ENCODE results near the gene OCRL. TPM values are rescaled to one million over a fixed set of nuclear protein-coding genes. Genes with fewer than 3 reads are reported as not detected.
A peak's percentile ranks its signal among the peaks of the same experiment; 100 is the strongest.

OCRL gene
- 10 to 100 TPM; 28.2 to 30.3 (median 28.6) TPM for polyA plus RNA-seq (ENCODE audit: insufficient read length in 3 of 3)
- long read RNA-seq, donor 1, full-length matches to known transcripts = 2 of 2 reads
- long read RNA-seq, donor 1, partial matches to known transcripts = 0 of 2 reads
- long read RNA-seq, donor 1, other reads (novel, unspliced or antisense) = 0 of 2 reads
- long read RNA-seq, donor 2, partial matches to known transcripts = 0 of 1 reads
- long read RNA-seq, donor 2, other reads (novel, unspliced or antisense) = 0 of 1 reads
- long read RNA-seq, donor 3, full-length matches to known transcripts = 4 of 17 reads
- long read RNA-seq, donor 3, partial matches to known transcripts = 13 of 17 reads
- long read RNA-seq, donor 3, other reads (novel, unspliced or antisense) = 0 of 17 reads
- long read RNA-seq, donor 4, partial matches to known transcripts = 6 of 7 reads
- long read RNA-seq, donor 4, other reads (novel, unspliced or antisense) = 0 of 7 reads
- long read RNA-seq, donor 5, full-length matches to known transcripts = 2 of 20 reads
- long read RNA-seq, donor 5, partial matches to known transcripts = 18 of 20 reads
- long read RNA-seq, donor 5, other reads (novel, unspliced or antisense) = 0 of 20 reads
- long read RNA-seq, donor 6, full-length matches to known transcripts = 1 of 1 reads
- long read RNA-seq, donor 6, partial matches to known transcripts = 0 of 1 reads
- long read RNA-seq, donor 6, other reads (novel, unspliced or antisense) = 0 of 1 reads
- long read RNA-seq, donor 7 = 0 reads
- long read RNA-seq, donor 8, full-length matches to known transcripts = 1 of 23 reads
- long read RNA-seq, donor 8, partial matches to known transcripts = 22 of 23 reads
- long read RNA-seq, donor 8, other reads (novel, unspliced or antisense) = 0 of 23 reads
- long read RNA-seq, donor 9 = 0 reads
- long read RNA-seq, donor 10 = 0 reads
- long read RNA-seq, donor 11, full-length matches to known transcripts = 1 of 1 reads
- long read RNA-seq, donor 11, partial matches to known transcripts = 0 of 1 reads
- long read RNA-seq, donor 11, other reads (novel, unspliced or antisense) = 0 of 1 reads
- long read RNA-seq, donor 12 = 0 reads
- long read RNA-seq, donor 13, full-length matches to known transcripts = 4 of 4 reads
- long read RNA-seq, donor 13, partial matches to known transcripts = 0 of 4 reads
- long read RNA-seq, donor 13, other reads (novel, unspliced or antisense) = 0 of 4 reads
- long read RNA-seq, donor 14, full-length matches to known transcripts = 1 of 1 reads
- long read RNA-seq, donor 14, partial matches to known transcripts = 0 of 1 reads
- long read RNA-seq, donor 14, other reads (novel, unspliced or antisense) = 0 of 1 reads
- long read RNA-seq, donor 15, full-length matches to known transcripts = 1 of 1 reads
- long read RNA-seq, donor 15, partial matches to known transcripts = 0 of 1 reads
- long read RNA-seq, donor 15, other reads (novel, unspliced or antisense) = 0 of 1 reads
- long read RNA-seq, donor 16, full-length matches to known transcripts = 3 of 23 reads
- long read RNA-seq, donor 16, partial matches to known transcripts = 20 of 23 reads
- long read RNA-seq, donor 16, other reads (novel, unspliced or antisense) = 0 of 23 reads

DNA sequence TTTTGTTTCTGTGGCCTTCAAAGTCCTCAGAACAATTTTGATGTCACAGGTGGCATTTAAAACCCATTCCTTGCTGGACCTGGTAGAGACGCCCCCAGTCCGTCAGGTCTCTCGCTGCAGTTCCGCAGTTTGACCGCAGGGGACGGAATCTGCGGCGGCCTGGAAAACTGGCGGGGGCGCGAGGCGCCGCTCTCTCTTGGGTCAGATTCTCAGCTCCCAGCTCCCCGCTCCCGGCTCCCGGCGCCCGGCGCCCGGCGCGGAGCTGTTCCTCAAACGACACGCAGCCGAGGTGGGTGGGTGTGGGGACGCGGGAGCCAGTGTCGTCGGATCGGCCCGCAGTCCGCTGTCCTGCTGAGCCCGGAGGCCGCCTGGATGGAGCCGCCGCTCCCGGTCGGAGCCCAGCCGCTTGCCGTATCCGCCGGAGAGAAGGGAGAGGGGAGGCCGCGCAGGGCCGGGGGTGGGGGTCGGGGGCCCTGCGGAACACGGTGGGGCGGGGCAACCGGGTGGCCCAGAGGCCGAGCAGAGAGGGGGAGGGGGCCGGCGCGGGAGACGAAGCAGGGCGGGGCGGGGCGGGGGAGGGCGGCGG, at the start of gene OCRL:
TSS of gene OCRL (plus strand) at position 192 of the 586 bp plus-strand sequence. CDS start at position 373, 181 bp downstream.
- DNase-seq (ENCODE audit: extremely low read depth in 1 of 11, low read depth in 9 of 11, low spot score in 4 of 11) = peak in 9 of 11 donors; percentile 32 to 62 (median 45)

DNA sequence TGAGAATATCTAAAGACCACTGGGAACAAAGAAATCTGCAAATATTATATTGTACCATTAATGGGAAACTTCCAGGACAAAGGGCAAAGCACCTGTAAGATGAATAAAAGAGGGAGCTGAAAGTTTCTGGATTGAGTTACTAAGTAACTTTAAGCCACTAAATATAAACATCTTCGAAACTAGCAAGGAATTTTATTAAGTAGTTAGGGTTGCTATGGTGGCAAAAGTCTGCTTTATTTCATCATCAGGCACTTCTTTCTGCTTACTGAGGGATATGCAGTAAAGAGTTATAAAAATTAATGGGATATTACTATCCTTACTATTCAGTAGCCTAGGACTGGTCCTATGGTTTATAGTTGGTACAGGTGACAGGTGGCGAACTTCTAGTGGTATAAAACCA, 49.7 kb upstream of the OCRL start:
- DNase-seq (ENCODE audit: extremely low read depth in 1 of 11, low read depth in 9 of 11, low spot score in 4 of 11) = no peak

DNA sequence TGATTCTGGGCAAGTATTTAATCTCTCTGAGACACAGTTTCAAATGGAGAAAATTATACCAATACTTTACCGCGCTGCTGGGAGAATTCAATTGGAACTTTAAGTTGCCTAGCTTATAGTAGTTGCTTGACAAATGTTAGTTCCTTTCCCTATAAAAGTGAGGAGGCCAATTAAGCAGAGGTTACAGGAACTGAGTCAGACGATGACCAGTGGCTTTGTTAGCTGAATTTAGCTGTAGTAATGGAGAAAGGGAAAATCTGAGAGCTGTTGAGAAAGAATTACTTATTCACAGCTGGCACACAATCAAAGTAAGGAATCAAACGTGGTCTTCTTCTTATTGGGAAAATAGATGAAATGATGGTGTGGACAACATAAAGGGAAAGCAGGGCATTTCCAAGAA, 46.4 kb upstream of the OCRL start:
- DNase-seq (ENCODE audit: extremely low read depth in 1 of 11, low read depth in 9 of 11, low spot score in 4 of 11) = no peak

DNA sequence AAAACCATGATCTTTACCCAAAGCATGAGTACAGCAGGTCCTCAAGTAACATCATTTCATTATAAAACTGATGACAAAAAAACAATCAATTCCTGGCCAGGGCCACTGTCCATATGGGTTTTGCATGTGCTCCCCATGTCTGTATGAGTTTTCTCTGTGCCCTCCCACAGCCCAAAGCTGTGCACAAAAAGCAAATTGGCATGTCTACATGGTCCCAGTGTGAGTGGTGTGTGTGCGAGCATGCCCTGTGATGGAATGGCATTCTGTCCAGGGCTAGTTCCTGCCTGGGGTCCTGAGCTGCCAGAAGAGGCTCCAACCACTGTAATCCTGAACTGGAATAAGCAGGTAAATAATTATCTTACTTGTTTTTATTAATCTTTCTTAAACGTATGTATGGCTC, 45.2 kb upstream of the OCRL start:
- DNase-seq (ENCODE audit: extremely low read depth in 1 of 11, low read depth in 9 of 11, low spot score in 4 of 11) = no peak

DNA sequence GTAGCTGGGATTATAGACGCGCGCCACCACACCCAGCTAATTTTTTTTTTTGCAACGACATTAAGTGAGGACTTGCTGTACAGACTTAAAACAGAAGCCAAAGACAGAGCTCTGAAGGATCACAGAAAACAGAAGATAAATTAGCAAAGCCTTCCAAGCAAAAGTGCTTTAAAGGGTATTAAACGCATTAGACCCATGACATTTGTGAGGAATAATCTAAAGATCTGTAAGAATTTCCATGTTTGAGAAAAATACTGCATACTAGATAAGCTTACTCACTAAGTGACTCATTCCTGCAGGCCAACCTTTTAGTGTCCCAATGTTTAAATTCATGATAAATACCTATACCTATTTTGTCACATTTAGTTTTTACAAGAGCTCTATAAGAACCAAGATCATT, 44.2 kb upstream of the OCRL start:
- DNase-seq (ENCODE audit: extremely low read depth in 1 of 11, low read depth in 9 of 11, low spot score in 4 of 11) = no peak

DNA sequence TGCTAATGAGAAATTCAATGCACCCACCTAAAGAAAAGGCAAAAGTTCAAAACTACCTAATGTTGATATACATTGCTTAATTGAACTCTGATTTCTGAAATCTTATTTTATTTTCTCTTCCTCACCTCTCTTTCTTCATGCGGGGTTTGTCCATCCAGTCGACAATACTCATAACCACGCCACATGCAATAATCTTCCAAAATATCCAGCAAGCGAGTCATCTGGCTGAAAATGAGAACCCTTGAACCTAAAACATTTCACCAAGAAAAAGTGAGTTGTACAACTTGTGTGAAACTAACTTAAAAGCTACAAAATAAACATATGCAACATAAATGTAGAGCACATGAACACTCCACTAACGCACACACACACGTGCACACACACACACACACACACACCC, 43.4 kb upstream of the OCRL start:
- DNase-seq (ENCODE audit: extremely low read depth in 1 of 11, low read depth in 9 of 11, low spot score in 4 of 11) = no peak

DNA sequence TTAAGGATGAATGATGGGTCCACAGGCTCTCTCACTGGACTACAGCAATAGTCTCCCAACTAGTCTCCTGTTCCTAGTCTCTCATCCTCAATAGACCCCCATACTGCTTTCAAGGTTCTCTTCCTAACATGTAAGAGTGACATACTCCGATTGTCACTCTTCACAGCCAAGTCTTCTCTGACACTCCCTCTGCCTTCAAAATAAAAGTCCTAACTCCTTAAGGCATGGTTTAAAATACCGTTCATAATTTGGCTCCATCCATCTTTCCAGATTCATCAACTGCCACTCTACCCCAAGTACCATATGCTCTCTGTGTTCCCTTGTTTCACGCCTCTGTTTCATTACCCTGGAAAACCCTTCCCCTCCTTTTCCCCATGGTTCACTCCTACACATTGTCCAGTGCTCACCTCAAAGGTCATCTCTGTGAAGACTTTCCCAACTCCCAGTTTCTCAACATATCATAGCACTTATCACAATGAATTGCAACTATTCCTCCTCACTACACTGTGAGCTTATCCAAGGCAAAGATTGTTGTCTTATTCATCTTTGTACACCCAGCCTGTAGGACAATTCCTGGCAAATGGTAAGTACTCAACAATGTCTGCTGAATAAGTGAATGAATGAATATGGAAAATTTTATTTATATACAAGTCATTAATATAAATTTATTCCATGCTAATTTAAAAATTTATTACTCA, 42.8 kb upstream of the OCRL start:
- no peak for DNase-seq (ENCODE audit: extremely low read depth in 1 of 11, low read depth in 9 of 11, low spot score in 4 of 11)

DNA sequence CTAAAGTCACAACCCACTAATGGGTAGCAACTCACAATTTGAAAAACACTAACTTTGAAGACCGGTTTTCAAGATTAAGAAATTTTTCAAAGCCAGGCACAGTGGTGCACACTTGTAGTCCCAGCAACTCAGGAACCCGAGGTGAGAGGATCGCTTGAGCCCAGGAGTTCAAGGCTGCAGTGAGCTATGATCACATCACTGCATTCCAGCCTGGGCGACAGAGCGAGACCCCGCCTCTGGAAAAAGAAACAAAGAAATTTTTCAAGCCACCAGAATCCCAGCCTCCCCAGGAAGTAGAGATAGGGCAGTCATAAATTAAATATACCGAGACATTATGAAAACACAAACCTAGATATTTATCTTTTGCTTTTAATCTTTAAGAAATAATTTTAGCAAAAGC, 29.7 kb upstream of the OCRL start:
- DNase-seq (ENCODE audit: extremely low read depth in 1 of 11, low read depth in 9 of 11, low spot score in 4 of 11) = peak in 1 of 11 donors; percentile 5

DNA sequence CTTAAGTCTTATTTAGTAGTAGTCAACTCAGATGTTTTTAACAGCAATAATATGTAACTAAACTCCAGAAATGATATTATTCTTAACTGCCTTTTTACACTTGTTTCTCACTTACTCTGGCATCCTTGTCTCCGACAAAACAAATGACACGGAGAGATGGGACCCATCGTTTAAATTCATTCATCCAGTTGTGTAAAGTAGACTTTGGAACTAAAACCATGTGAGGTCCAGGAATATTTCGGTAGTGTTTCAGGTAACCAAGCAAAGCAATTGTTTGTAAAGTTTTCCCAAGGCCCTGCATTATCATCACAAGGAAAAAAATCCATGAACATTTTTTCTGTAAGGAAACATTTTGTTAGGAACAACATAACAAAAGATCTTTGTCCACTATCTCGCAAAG, 28.4 kb upstream of the OCRL start:
- DNase-seq (ENCODE audit: extremely low read depth in 1 of 11, low read depth in 9 of 11, low spot score in 4 of 11) = no peak

DNA sequence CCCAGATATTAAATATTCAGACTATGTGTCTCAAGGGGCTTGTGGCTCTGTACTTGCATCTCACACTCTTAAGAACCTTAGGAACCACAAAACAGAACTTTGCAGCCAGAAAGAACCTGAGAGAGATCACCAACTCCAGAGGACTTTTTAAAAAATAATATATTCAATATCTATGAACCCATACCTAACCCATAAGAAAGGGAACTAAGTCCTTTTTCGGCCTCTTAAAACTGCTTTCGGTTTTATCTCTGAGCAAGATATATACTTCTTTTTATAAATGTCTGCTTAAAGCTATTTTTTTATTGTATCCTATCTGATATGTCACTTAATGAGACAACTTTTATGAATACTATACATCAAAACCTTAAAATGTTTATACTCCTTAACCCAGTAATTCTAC, 27.6 kb upstream of the OCRL start:
- DNase-seq (ENCODE audit: extremely low read depth in 1 of 11, low read depth in 9 of 11, low spot score in 4 of 11) = no peak

DNA sequence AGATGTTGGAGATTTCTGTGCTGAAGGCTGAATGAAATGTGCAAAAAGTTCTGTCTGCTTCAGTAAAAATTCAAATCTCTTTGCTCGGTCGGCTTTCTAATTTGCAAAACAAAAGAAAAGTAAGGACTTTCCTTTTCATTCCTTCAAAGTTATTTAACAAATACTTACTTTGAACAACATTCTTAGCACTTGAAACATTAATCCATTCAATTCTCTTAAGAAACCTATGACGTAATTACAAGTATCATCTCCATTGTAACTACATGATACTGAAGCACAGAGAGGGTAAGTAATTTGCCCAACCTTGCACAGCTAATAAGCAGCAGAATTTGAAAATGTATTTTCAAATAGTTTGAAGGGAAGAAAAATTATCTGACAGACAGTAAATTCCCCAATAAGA, 23.7 kb upstream of the OCRL start:
- no peak for DNase-seq (ENCODE audit: extremely low read depth in 1 of 11, low read depth in 9 of 11, low spot score in 4 of 11)

DNA sequence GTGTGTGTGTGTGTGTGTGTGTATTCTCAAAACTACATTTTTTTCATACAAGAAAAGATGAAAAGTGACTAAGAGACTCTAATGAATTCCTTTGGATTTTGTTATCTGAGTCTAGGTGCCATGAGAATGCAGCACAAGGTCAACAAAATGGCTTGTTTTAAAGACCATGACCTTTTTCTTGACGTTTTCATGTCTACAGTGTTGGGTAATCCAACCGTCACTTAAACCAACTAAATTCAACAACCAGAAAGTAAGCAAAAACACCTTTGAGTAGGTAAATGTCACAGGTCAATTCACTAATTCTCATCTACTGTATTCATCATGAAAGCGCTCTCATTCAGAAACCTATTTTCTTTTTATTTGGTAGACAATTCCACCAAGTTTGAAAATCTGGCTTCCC, 19.9 kb upstream of the OCRL start:
- DNase-seq (ENCODE audit: extremely low read depth in 1 of 11, low read depth in 9 of 11, low spot score in 4 of 11) = no peak

DNA sequence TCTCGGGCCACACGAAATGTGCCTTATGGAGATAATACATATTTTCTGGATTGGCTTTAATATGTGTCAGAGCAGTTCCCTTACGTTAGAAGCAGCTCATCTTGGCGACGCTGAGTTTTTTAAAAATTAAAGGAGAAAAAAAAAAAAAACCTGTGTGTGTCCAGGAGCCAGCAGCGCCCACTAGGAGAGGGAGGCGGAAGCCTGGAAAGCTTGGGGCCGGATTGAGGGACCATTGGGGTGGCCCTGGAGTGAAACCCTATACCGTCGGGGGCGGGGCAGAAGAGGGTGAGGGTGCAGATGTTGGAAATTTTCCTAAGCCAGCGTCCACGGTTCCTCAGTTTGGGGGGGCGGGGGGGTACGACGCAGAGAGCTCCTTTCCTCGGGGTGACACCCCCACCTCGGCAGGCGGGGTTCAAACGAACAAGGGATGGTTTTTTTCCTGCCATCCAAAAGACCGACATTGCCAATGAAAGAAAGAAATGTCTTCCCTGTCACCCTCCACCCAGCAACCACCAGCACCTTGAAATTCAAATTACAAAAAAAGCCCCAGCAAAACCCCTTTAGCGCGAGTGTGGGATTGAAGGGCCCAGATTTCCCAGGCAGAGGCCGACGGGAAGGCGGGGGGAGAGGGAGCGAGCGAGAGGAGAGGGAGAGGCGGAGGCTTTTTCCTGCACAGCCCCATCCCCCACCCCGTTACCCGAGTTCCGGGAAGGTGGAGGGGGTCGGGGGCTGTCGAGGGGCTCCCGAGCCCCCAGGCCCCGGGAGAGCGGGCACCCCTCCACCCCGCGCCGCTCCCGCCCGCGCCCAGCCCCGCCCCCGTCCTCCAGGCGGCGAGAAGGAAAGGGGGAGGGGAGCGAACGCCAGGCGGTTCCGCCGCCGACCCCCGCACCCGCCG, 17.6 kb upstream of the OCRL start:
- DNase-seq (ENCODE audit: extremely low read depth in 1 of 11, low read depth in 9 of 11, low spot score in 4 of 11) = peak in 8 of 11 donors; percentile 28 to 74 (median 52)

DNA sequence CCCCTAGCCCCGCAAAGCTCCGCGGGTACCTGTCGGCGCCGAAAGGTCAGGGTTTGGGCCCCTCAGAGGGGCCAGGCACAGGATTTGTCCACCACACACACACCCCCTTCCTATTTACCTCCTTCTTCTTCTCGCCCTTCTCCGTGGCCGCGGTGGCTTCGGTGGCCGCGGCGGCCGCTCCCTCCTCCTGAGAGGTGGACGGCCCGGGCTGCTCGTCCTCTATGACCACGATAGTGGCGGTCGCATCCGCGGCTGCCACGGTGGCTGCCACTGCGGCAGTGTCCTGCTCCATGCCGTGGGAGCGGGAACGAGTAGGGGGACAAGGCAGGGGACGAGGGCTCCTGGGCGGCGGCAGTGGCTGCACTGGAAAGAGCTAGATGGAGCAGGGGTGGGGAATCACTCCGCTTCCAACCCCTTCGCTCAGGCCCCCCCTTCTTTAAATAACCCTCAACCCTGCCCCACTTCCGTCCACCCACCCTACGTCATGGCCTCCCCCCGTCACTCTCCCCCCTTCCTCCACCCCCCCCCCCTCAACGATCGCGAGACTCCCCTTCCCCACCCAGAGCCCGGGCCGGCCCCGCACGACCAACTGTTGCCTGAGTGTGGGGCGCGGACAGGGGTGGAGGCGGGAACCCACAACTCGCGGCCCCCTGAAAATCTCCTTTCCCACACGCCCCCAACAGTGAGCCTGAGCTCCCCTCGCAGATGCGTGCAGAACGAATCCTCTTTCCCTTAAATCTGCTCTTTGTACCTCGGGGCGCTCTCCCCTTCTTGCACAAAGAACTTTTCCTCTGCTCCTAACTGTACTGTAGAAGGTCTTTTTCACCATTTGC, 16.8 kb upstream of the OCRL start, which contains the start of gene SMARCA1:
TSS of gene SMARCA1 (minus strand) at position 412 of the 833 bp plus-strand sequence. CDS start at position 292, 120 bp downstream.
- DNase-seq (ENCODE audit: extremely low read depth in 1 of 11, low read depth in 9 of 11, low spot score in 4 of 11) = peak in 9 of 11 donors; percentile 45 to 72 (median 60)

DNA sequence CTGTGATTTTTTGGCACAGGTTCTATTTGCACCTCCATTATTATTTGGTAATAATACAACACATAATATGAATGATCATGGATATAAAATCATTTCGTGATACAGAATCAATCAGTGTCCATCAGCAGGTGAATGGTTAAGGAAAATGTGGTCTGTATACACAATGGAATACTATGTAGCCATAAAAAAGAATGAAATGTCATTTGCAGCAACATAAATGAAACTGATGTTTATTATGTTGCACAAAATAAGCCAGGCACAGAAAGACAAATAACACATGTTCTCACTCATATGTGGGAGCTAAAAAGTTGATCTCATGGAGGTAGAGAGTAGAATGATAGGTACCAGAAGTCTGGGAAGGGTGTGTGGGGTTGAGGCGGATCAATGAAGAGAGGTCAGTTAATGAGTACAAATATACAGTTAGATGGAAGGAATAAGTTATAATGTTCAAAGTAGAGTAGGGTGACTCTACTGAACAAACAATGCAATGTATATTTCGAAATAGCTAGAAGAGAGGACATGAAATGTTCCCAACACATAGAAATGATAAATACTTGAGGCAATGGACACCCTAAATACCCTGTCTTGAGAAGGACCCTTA, 15.7 kb upstream of the OCRL start:
- no peak for DNase-seq (ENCODE audit: extremely low read depth in 1 of 11, low read depth in 9 of 11, low spot score in 4 of 11)
